Stomach (tissue), 9 donors: ENCODE results near the gene CENPU. TPM values are rescaled to one million over a fixed set of nuclear protein-coding genes. Genes with fewer than 3 reads are reported as not detected.

Experiments used
- DNase-seq, 2 donors: peaks; one replicate each; pipeline versions ENCODE4 v3.0.0 to v3.0.0-alpha.2; 2013 to 2019
- H3K27ac ChIP-seq, 5 donors: fragments of 200-600 bp in 4 of 5; sonication (generic) in 4 of 5; one replicate each; pipeline ENCODE4 v1.5.1; 2013 to 2019; ENCODE audit warnings: mild to moderate bottlenecking in 1 of 5, moderate library complexity in 1 of 5
- H3K27me3 ChIP-seq, 3 donors: fragments of 200-600 bp; sonication (generic); one replicate each; pipeline ENCODE4 v1.5.1; 2017 to 2019; ENCODE audit warnings: mixed run types in 1 of 3
- H3K36me3 ChIP-seq, 4 donors: fragments of 200-600 bp; sonication (generic); 1 replicate in 3 of 4; 2 replicates in 1 of 4; pipeline ENCODE4 v1.5.1; 2016 to 2019
- H3K4me1 ChIP-seq, 4 donors: fragments of 200-600 bp; sonication (generic); one replicate each; pipeline ENCODE4 v1.5.1; 2016 to 2019
- H3K4me3 ChIP-seq, 4 donors: fragments of 200-600 bp; sonication (generic) in 3 of 4; one replicate each; pipeline ENCODE4 v1.5.1; 2016 to 2019; ENCODE audit warnings: mild to moderate bottlenecking in 1 of 4
- H3K9me3 ChIP-seq, 4 donors: fragments of 200-600 bp; sonication (generic); one replicate each; pipeline ENCODE4 v1.5.1; 2016 to 2019
- CTCF ChIP-seq, 7 experiments: fragments of 450-650 bp in 4 of 7; fragments of 200-600 bp in 3 of 7; sonication (generic) in 3 of 7; IDR thresholded peaks; one replicate each; pipeline ENCODE4 v1.5.1; 2016 to 2019; ENCODE audit warnings: antibody characterized with exemption in 7 of 7, control low read depth in 2 of 7, mild to moderate bottlenecking in 1 of 7
- EP300 ChIP-seq: sonication (generic); formaldehyde crosslinking; IDR thresholded peaks from one replicate; pipeline ENCODE4 v1.6.1; 2017; ENCODE audit warnings: antibody characterized with exemption
- POLR2A ChIP-seq, 4 donors: fragments of 450-650 bp; IDR thresholded peaks; one replicate each; pipeline ENCODE4 v1.6.1; 2016; ENCODE audit warnings: antibody characterized with exemption in 4 of 4, control low read depth in 2 of 4, mild to moderate bottlenecking in 1 of 4, moderate library complexity in 1 of 4
- POLR2AphosphoS5 ChIP-seq, 3 donors: sonication (generic); formaldehyde crosslinking; IDR thresholded peaks; one replicate each; pipeline ENCODE4 v1.6.1; 2016; ENCODE audit warnings: antibody characterized with exemption in 3 of 3
- WGBS, 5 donors: extraction: QIAGEN DNeasy Blood & Tissue Kit in 3 of 5; methylation state at CpG; one replicate each; pipeline versions ENCODE4 v1.1.5 to v1.1.7; 2013 to 2018; 5-methylcytosine and 5-hydroxymethylcytosine counted together
- intact Hi-C: fragments of 100-400 bp; cut with DNase I; formaldehyde crosslinking; loops from one replicate; pipeline ENCODE4 v1.15.1; 2023; ENCODE audit warnings: low total_unique reads
- polyA plus RNA-seq, 3 donors: library from polyadenylated mRNA; stranded (reverse); fragments of 200-250 nt; gene quantifications; one replicate each; pipeline ENCODE4 v1.2.3, GENCODE V29; 2013
- total RNA-seq, 5 donors: library from RNA; depleted of rRNA; stranded (reverse); fragments of >200 nt; gene quantifications; one replicate each; pipeline versions ENCODE4 v1.1.0 to v1.2.3, GENCODE V29; 2014 to 2016
- donor health status: healthy with polysubstance abuse.
- donor health status: Bipolar disorder and iron deficiency.
- donor health status: healthy.

Gene CENPU
- total and polyA plus RNA-seq, 8 donors = 4.1 to 17.8 (median 6.7) TPM

DNA sequence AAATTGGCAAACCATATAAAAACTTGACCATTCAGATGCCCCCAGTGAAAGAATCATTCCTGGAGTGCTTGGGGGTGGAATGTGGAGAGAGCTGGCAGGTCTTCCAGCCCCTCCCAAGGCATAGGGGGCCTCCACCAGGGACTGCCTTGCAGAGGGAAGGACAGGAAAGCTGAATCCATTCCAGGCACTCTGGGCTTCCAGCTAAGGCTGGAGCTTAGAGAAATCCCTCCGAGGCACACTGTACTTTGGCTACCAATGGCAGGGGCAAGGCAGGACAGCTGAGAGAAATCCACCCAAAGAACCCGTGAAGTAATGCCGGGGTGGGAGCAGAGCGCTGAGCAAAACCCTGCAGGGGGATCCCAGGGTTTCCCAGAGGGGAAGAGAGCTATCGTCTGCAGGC is 4.0 kb downstream of the CENPU start:
- H3K27ac ChIP-seq = no peak overlapping the region
- peaks cover 0 to 5% (median 0%) of the 10 kb centered on the region in 4 donors for H3K36me3 ChIP-seq
- peaks cover 0 to 22% (median 16%) of the 10 kb centered on the region in 4 donors for H3K4me1 ChIP-seq
- no peak for DNase-seq
- WGBS, 5 donors = 48 to 70% (median 65%) methylated on average over 5 of the region's 5 CpGs
- H3K9me3 ChIP-seq = no peaks in the 10 kb centered on the region
- no peak overlapping the region for H3K4me3 ChIP-seq
- intact Hi-C loops = no loop called here
- no peaks in the 10 kb centered on the region for H3K27me3 ChIP-seq
- TF ChIP-seq POLR2A (IDR thresholded peaks at IDR 0.05) = no peak
- no peak for TF ChIP-seq POLR2AphosphoS5 (IDR thresholded peaks at IDR 0.05)
- no peak for TF ChIP-seq EP300
- no peak for TF ChIP-seq CTCF (IDR thresholded peaks at IDR 0.05)

- Histone ChIP-seq H3K4me1 (peaks cover 0 to 16% (median 12%) of the 10 kb centered on the region in 4 donors), H3K4me3 (no peak overlapping the region), H3K36me3 (peaks cover 0 to 5% (median 0%) of the 10 kb centered on the region in 4 donors), H3K9me3 (no peaks in the 10 kb centered on the region), H3K27ac (no peak overlapping the region), H3K27me3 (no peaks in the 10 kb centered on the region)
- intact Hi-C loops = no loop called here
- no peak for TF ChIP-seq EP300
- no peak for TF ChIP-seq CTCF (IDR thresholded peaks at IDR 0.05)
- no peak for TF ChIP-seq POLR2A (IDR thresholded peaks at IDR 0.05)
- TF ChIP-seq POLR2AphosphoS5 (IDR thresholded peaks at IDR 0.05) = no peak
- no peak for DNase-seq
- 40 to 70% (median 59%) methylated on average over 2 of the region's 2 CpGs for WGBS, 5 donors
Observed at GRCh38 chr4:184728858-184729257, 5.0 kb downstream of the CENPU start.

- peaks cover 0 to 4% (median under 1%) of the 10 kb centered on the region in 4 donors for H3K4me1 ChIP-seq
- WGBS, 5 donors = 91 to 95% (median 92%) methylated on average over 3 of the region's 3 CpGs
Observed at GRCh38 chr4:184727430-184727829, 6.5 kb downstream of the CENPU start.

GRCh38 chr4:184722798-184723197 is 11.1 kb downstream of the CENPU start:
- whole genome bisulfite sequencing, 5 donors = 36 to 95% (median 73%) methylated on average over 1 of the region's 1 CpG
- Histone ChIP-seq H3K27ac (no peak overlapping the region), H3K4me3 (no peak overlapping the region), H3K4me1 (no peaks in the 10 kb centered on the region), H3K27me3 (no peaks in the 10 kb centered on the region), H3K36me3 (peaks cover 0 to 2% (median 0%) of the 10 kb centered on the region in 4 donors), H3K9me3 (peaks cover 0 to 3% (median 0%) of the 10 kb centered on the region in 4 donors)
- TF ChIP-seq CTCF (IDR thresholded peaks at IDR 0.05) = no peak
- no peak for DNase-seq
- intact Hi-C loops = no loop called here

More at GRCh38 chr4:184727430-184727829, 6.5 kb downstream of the CENPU start:
- Histone ChIP-seq H3K27ac (no peak overlapping the region), H3K36me3 (peaks cover 0 to 5% (median 0%) of the 10 kb centered on the region in 4 donors), H3K4me3 (no peak overlapping the region), H3K9me3 (no peaks in the 10 kb centered on the region), H3K27me3 (no peaks in the 10 kb centered on the region)
- no peak for TF ChIP-seq CTCF (IDR thresholded peaks at IDR 0.05)
- TF ChIP-seq EP300 = no peak
- TF ChIP-seq POLR2AphosphoS5 (IDR thresholded peaks at IDR 0.05) = no peak
- TF ChIP-seq POLR2A (IDR thresholded peaks at IDR 0.05) = no peak
- intact Hi-C loops = no loop called here
- DNase-seq = no peak
